Smooth muscle cell of the coronary artery (primary cell): ENCODE measurements around the gene DHX8. TPM values are rescaled to one million over a fixed set of nuclear protein-coding genes. Genes with fewer than 3 reads are reported as not detected.

Experiments used
- total RNA-seq: library from RNA; depleted of rRNA; stranded (reverse); fragments of >200 nt; gene quantifications from 2 replicates; pipeline ENCODE4 v1.2.3, GENCODE V29; 2014; ENCODE audit warnings: low replicate concordance

DHX8 gene
- 29.6 and 38.0 TPM in 2 replicates for total RNA-seq

DNA sequence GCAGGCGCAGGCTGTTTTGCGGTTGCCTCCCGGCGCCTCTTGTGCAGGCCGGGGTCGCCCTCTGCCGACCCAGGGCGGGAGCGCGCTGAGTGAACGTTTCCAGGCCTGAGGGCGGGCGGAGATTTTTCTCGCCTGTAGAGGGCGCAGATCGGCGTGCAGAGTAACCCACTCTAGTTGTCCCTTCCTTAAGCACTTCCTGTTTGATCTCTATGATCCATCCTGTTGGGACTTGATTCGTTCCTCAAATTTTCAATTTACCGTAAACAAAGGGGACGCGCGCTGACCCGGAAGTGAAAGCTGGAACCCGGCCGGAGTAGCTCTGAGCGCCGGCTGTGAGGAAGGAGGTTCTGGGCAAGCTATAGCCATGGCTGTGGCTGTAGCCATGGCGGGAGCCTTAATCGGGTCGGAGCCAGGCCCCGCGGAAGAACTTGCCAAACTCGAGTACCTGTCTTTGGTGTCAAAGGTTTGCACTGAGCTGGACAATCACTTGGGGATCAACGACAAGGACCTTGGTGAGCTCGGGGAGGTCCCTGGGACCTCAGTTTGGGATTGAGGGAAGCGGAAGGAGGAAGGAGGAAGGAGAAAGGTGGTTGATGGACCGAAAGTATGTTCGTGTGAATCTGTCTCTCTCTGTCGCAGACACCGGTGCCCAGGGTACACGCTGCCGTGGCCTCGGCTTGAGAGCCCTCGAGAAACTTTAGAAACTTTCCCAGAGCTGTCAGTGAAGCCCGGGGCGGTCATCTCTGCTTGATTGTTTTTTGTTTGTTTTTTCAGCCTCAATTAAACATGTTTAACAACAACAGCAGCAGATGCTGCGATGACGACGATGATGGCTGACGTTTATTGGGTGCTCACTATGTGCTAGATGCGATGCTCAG is at the start of gene DHX8:
Gene DHX8 (plus strand): TSS at position 302 of the 878 bp plus-strand sequence. CDS start 63 bp downstream, at position 365.

DNA sequence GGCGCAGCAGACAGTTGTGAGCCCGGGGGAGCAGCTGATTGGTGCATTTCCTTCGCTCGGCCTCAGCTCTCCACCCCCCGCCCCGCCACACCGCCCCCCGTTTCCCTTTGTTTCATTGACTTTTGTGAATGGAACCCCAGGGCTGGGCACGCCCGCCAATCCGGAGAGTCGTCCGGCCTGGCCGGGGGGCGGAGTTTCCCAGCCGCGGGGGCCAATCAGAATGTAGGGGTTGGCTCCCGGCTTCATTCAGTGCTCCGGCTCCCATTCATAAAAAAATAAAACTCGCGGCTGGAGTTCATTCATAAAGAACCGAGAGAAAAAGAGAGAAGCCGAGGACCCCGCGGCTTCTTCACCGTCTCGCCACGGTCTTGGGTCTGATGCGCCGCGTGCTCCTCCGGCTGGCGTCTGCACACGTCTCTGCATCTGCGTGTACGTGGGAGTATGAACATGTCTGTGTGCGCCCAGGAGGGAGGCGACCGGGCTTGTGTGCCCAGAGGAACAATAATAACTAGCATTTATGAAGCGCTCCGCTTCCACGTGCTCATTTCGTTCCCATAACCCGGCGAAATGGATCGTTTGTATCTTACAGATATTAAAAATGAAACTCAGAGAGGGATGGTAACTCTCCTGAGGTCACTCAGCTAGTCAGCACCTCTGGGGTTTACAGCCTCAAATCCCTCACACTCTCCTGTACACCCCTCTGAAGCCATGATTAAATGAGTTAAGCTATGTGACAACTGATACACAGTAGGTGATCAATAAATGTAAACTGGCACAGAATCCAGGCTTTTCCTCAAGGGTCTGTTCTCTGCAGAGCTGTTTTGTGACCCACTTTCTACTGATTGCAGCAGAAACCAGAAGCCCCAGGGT is 62.8 kb downstream of the DHX8 start, which contains the start of gene ETV4:
Gene ETV4 (minus strand): TSS at position 22 of the 870 bp plus-strand sequence. CDS start 723 bp downstream, outside the sequence.

Other genes starting within 250 kb of the DHX8 start
- not detected in 2 replicates for gene RNU2-1, start 250.0 kb upstream of the DHX8 start, total RNA-seq
- 15.7 and 26.8 TPM in 2 replicates for gene ARL4D, start 85.0 kb upstream of the DHX8 start, total RNA-seq
- 0.23 and 2.9 TPM in 2 replicates for gene ETV4, start 62.4 kb downstream of the DHX8 start, total RNA-seq
- gene MEOX1, start 177.9 kb downstream of the DHX8 start, total RNA-seq, result under 0.01 and 0.75 TPM in 2 replicates